HG03565 (cell line): ENCODE measurements around the gene CEACAM1.
"Not testable (repeated sequence)": the region's sequence is repeated elsewhere in the genome, so short reads cannot be mapped to it uniquely, and the experiment has no call there.

Experiments used
- ATAC-seq: cut with Tn5 transposase; IDR thresholded peaks from one replicate; pipeline ENCODE4 v1.9.1; 2021; ENCODE audit warnings: mild to moderate bottlenecking, moderate library complexity; ENCODE audit not compliant: unreplicated experiment

The CEACAM1 gene

DNA sequence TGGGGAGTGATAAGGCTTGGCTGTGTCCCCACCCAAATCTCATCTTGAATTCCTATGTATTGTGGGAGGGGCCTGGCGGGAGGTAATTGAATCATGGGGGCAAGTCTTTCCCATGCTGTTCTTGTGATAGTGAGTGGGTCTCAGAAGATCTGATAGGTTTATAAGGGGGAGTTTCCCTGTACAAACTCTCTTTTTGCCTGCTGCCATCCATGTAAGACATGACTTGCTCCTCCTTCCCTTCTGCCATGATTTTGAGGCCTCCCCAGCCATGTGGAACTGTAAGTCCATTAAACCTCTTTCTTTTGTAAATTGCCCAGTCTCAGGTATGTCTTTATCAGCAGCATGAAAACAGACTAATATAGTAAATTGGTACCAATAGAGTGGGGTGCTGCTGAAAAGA is 20.8 kb upstream of the CEACAM1 start:
- ATAC-seq, result not testable (repeated sequence)

GRCh38 chr19:42548552-42548951 is 20.3 kb upstream of the CEACAM1 start:
- no peak for ATAC-seq

- no peak for ATAC-seq
Observed at GRCh38 chr19:42547929-42548328, 19.6 kb upstream of the CEACAM1 start.

- ATAC-seq, result no peak
Observed at GRCh38 chr19:42546831-42547500, 18.7 kb upstream of the CEACAM1 start.

- no peak for ATAC-seq
Observed at GRCh38 chr19:42544146-42544545, 15.9 kb upstream of the CEACAM1 start.

GRCh38 chr19:42542791-42543190 is 14.5 kb upstream of the CEACAM1 start:
- no peak for ATAC-seq

GRCh38 chr19:42540071-42540553 is 11.8 kb upstream of the CEACAM1 start:
- ATAC-seq, result no peak

DNA sequence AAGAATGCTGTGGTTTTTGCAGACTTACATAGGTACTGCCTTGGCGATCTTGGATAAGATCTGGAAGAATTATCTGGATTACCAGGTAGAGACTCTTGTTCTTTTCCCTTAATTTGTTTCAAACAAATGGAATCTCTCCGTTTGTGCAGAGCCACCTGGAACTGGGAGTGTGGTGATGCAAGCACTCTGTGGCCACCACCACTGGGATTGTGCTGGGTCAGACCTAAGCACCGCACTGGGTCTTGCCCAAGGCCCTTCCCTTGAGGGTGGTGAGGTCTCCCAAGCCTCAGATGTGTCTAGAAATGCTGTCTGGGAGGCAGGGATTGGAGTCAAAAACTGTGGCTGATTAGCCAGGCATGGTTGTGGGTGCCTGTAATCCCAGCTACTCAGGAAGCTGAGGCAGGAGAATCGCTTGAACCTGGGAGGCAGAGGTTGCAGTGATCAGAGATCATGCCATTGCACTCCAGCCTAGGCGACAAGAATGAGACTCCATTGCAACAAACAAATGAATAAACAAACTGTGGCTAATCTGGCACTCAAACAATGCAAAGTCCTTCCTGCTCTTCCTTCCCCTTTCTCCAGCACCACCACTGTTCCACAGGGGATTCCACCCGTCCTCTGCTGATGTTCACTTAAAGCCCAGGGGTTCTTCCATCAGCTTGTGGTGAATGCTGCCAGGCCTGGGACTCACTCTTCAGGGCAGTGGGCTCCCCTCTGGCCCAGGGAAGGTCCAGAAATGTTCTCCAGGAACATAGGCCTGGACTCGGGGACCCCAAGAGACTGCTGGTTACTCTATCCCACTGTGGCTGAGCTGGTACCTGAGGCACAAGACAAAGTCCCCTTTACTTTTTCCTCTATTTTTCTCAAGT is 10.8 kb upstream of the CEACAM1 start:
- no peak for ATAC-seq

- not testable (repeated sequence) for ATAC-seq
Observed at GRCh38 chr19:42535276-42535675, 7.0 kb upstream of the CEACAM1 start.

DNA sequence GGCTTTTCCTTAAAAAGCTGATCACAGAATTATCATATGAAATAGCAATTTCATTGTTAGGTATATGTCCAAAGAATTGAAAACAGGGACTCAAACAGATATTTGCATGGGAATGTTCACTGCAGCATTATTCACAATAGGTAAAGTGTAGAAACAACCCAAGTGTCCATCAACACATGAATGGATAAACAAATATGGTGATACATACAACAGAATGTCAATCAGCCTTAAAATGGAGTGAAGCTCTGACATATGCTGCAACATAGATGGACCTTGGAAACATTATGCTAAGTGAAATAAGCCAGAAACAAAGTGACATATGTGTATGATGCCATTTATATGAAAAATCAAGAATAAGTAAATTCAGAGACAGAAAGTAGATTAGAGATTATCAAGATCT is 6.1 kb upstream of the CEACAM1 start:
- no peak for ATAC-seq

- ATAC-seq, result no peak
Observed at GRCh38 chr19:42532891-42533290, 4.6 kb upstream of the CEACAM1 start.

- ATAC-seq, result no peak
Observed at GRCh38 chr19:42531313-42531712, 3.0 kb upstream of the CEACAM1 start.

DNA sequence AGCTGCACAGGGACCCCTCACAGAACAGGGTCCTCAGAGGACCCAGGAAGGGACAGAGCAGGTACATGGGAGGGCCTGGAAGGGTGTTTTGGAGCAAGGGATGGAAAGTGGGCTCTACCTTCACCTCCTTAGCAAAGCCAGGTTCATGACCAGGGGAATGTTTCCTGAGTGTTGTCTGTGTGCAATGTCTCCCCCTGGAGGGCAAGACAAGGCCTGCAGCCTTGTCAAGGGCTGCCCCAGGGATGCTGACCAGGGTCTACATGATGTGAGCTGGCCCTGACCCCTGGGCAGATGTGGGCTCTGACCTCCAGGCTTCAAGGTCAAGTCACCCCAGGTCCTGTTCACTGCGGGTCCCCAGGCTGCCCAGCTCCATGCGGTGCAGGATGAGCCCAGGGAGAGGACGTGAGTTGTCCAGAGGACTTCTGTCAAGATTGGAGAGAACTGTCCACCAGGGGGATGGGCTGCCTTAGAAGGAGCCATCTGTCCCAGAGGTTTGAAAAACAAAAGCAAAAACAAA is 1.0 kb upstream of the CEACAM1 start:
- ATAC-seq, result no peak

GRCh38 chr19:42524943-42525342 is 3.3 kb downstream of the CEACAM1 start:
- no peak for ATAC-seq

DNA sequence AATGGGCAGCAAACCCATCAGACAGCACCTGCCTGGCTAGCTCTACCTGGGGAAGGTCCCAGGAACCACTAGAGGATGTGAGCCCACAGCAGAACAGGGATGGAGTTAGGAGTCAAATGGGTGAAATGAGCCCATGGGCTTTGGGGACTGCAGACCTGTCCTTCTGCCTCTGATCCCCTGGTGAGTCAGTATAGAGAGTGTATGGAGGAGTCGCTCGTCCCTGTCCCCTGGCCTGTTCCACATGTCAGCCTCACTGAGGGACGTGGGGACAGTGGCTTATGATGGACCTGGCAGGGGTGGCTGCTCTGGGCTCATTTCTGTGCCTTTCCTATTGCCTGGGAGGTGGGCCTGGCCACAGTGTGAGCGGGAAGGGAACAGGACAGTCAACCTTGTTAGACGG is 4.0 kb downstream of the CEACAM1 start:
- no peak for ATAC-seq

GRCh38 chr19:42522262-42522661 is 6.0 kb downstream of the CEACAM1 start:
- ATAC-seq, result not testable (repeated sequence)

GRCh38 chr19:42521346-42522030 is 6.8 kb downstream of the CEACAM1 start:
- no peak for ATAC-seq

GRCh38 chr19:42519108-42519507 is 9.2 kb downstream of the CEACAM1 start:
- ATAC-seq, result no peak

GRCh38 chr19:42516771-42517170 is 11.5 kb downstream of the CEACAM1 start:
- no peak for ATAC-seq

DNA sequence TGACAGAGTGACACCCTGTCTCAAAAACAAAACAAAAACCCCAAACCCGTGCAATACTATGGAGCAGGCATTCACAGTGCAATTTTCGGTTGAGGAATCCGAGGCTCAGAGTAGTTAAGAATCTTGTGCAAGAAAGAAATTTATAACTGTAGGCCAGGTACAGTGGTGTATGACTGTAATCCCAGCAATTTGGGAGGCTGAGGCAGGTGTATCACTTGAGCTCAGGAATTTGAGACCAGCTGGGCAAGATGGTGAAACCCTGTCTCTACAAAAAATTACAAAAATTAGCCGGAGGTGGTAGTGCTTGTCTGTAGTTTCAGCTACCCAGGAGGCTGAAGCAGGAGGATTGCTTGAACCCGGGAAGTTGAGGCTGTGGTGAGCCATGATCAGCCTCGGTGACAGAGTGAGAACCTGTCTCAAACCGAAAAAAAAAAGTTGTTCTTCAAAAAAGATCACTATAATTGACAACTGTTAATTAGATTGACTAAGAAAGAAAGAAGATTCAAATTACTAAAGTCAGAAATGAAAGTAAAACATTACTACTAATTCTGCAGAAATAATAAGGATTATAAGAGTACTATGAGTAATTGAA is 12.9 kb downstream of the CEACAM1 start:
- ATAC-seq, result no peak

- no peak for ATAC-seq
Observed at GRCh38 chr19:42514449-42514848, 13.8 kb downstream of the CEACAM1 start.
